ENCODE results near the gene RETREG3. TPM values are rescaled to one million over a fixed set of nuclear protein-coding genes. Genes with fewer than 3 reads are reported as not detected.

The RETREG3 gene
- total and polyA plus RNA-seq, 2 of the 13 experiments (the other 11 are each of a cell fraction or from before 2014, with no cell fraction given) = 47.0 to 55.8 TPM

DNA sequence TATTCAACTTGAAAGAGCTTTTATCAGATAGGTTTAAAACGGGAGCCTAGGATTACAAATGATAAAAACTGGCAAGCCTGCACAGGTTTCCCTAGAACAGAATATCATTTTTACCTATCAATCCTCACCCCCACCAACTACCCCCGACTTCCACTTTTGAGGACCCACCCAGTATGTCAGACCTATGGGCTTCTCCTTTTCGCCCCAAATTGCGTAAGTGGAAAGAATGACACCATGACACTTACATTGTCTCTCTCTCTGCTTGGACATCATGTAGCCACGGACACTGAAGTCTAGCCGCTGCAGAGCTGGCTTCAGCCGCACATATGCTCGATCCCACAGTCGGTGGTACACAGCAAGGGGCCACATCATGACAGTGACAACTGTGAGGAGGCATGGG is 24.3 kb downstream of the RETREG3 start (continued):
- TF ChIP-seq, protein P1, sequence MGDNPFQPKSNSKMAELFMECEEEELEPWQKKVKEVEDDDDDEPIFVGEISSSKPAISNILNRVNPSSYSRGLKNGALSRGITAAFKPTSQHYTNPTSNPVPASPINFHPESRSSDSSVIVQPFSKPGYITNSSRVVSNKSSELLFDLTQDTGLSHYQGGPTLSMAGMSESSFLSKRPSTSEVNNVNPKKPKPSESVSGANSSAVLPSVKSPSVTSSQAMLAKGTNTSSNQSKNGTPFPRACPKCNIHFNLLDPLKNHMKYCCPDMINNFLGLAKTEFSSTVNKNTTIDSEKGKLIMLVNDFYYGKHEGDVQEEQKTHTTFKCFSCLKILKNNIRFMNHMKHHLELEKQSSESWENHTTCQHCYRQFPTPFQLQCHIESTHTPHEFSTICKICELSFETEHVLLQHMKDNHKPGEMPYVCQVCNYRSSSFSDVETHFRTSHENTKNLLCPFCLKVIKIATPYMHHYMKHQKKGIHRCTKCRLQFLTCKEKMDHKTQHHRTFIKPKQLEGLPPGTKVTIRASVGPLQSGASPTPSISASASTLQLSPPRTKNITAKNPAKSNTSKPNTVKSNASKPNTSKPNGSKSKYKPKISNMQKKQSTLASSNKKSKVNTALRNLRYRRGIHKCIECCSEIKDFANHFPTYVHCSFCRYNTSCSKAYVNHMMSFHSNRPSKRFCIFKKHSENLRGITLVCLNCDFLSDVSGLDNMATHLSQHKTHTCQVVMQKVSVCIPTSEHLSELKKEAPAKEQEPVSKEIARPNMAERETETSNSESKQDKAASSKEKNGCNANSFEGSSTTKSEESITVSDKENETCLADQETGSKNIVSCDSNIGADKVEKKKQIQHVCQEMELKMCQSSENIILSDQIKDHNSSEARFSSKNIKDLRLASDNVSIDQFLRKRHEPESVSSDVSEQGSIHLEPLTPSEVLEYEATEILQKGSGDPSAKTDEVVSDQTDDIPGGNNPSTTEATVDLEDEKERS (CRISPR knock-in tag; IDR thresholded peaks at IDR 0.05) = no peak
- TF ChIP-seq TP53 (CRISPR knock-in tag; conservative IDR thresholded peaks at IDR 0.05) = no peak

DNA sequence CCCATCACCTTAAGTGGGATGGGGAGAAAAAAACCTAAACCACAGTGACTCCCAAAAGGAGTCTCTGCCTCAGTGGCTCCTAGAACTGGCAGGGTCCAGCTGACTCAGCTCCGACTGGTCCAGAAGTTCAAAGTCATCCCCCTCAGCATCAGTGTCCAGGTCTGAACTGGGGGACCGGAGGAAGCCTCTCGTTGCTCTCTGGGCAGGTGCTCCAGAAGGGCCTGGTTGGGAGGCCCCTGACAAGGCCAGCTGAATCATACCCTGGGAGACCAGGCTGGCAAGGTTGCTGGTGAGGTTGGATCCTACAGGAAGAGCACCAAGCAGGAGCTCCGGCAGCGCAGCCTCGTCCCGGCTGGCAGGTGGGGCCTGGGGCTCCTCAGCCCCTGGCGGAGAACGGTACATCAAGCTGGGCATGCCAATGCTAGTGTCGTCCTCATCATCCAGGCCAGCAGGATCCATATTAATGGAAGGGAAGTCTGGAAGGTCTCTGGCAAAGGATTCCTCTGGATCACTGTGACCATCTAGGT is 27.4 kb downstream of the RETREG3 start:
- intact Hi-C loops (cut with micrococcal nuclease; ENCODE audit: unreplicated experiment) = no loop called here
- in situ Hi-C loops (cut with HindIII; ENCODE audit: extremely low pct_ligation_motif_present, low pct_unique_long_range_greater_than_20kb) = no loop called here
- FAIRE-seq (no peak), DNase-seq (ENCODE audit: low spot score) (no peak), ATAC-seq (no peak)
- POLR2A ChIA-PET = interaction anchor here (0.5 to 2.9 kb wide), 2 partner anchors 27 to 182 kb away, joined by 3 to 11 read pairs; partner anchors contain the start of genes RETREG3 and TUBG1
- Histone ChIP-seq H2AFZ (ENCODE audit: low read length) (no peak overlapping the region), H3K4me3 (replicated peaks in 1 of 3; ENCODE audit: insufficient read depth in 1 of 3, low read depth in 2 of 3, low read length in 3 of 3) (no peak overlapping the region), H3K4me1 (ENCODE audit: insufficient read depth, low read length) (peaks cover 11% of the 10 kb centered on the region), H3K79me2 (ENCODE audit: insufficient read depth, low read length) (peaks cover 14% of the 10 kb centered on the region), H4K20me1 (ENCODE audit: insufficient read depth, low read length) (no peaks in the 10 kb centered on the region), H3K9me3 (ENCODE audit: low read length) (no peaks in the 10 kb centered on the region), H3K27ac (ENCODE audit: extremely low read length, insufficient read depth, low read length) (no peak overlapping the region), H3K27me3 (ENCODE audit: control insufficient read depth in 1 of 2, insufficient read depth in 2 of 2, low read length in 2 of 2) (no peaks in the 10 kb centered on the region; a peak in 1 of 5 replicates), H3K36me3 (replicated peaks in 1 of 2; ENCODE audit: control insufficient read depth in 1 of 2, insufficient read depth in 2 of 2, low read length in 2 of 2) (peaks cover 39 to 72% of the 10 kb centered on the region in 2 experiments), H3K4me2 (ENCODE audit: low read depth, low read length) (no peak overlapping the region), H3K9ac (ENCODE audit: insufficient read depth, low read depth, low read length) (no peak overlapping the region)
- CTCF ChIA-PET (ENCODE audit: low intra/inter-chr PET ratio, low total read pairs) = no interaction called here
- WGBS (ENCODE audit: low lambda C conversion rate) = 94% methylated on average over 5 of the region's 10 CpGs
- BruUV-seq (replicated peaks) = no TSS peak
- TF ChIP-seq AGO2 (optimal IDR thresholded peaks at IDR 0.05; ENCODE audit: low read depth, low read length) (peak; percentile 65), HCFC1 (IDR thresholded peaks at IDR 0.05; ENCODE audit: low read depth, low read length) (no peak)

Measured in HepG2 (cell line).